ENCODE results near the gene OR10H3. TPM values are rescaled to one million over a fixed set of nuclear protein-coding genes. Genes with fewer than 3 reads are reported as not detected.

Gene OR10H3, protein sequence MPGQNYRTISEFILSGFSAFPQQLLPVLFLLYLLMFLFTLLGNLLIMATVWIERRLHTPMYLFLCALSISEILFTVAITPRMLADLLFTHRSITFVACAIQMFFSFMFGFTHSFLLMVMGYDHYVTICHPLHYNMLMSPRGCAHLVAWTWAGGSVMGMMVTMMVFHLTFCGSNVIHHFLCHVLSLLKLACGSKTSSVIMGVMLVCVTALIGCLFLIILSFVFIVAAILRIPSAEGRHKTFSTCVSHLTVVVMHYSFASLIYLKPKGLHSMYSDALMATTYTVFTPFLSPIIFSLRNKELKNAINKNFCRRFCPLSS
- not detected for polyA plus RNA-seq

DNA sequence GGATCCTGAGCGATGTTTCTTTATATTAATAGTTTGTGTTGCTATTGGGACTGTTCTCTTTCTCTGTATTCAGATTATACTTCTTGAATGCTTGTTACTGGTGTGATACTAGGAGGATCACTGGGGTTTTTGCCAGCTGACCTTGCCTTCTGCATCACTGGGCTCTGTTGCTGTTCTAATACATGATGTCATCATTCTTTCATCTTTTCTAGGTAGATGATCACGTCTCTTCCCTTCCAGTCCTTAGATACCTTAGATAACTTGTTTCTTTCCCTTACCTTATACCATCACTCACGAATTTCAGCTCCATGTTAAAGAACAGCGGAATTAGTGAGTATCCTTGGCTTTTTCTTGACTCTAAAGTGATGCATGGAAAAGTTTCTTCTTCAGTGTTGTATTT lies at the start of gene OR10H3:
Gene OR10H3, plus strand, starts transcription at position 264 of the 400 bp plus-strand sequence. CDS start 3,408 bp downstream, outside the sequence.
- no peak within 1 kb of the TSS for H3K4me3 Mint-ChIP-seq
- H3K27me3 Mint-ChIP-seq: peaks cover 15% of the 10 kb centered on the region
- H3K36me3 Mint-ChIP-seq: no peaks in the 10 kb centered on the region
- no peaks in the 10 kb centered on the region for H3K4me1 Mint-ChIP-seq
- peaks cover 6 to 19% (median 7%) of the 10 kb centered on the region in 3 donors for H3K9me3 Mint-ChIP-seq
- H3K27ac Mint-ChIP-seq: no peak within 1 kb of the TSS

DNA sequence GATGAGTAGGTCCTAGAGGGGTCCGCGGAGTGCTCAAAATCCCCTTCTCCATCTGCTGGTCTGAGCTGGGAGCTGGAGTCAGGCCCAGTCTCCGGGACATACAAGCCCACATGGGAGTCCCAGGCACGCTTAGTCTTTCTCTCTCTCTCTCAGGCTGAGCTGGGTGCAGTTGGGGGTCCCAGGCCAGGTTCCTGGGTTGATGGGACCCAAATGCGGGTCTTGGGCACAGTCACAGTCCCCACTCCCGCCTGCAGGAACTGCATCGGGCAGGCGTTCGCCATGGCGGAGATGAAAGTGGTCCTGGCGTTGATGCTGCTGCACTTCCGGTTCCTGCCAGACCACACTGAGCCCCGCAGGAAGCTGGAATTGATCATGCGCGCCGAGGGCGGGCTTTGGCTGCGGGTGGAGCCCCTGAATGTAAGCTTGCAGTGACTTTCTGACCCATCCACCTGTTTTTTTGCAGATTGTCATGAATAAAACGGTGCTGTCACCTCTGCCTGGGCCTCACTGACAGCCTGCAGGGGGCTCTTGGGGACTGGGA lies 41.1 kb upstream of the OR10H3 start:
- Mint-ChIP-seq H3K36me3 (no peaks in the 10 kb centered on the region), H3K9me3 (peaks cover 0 to 10% (median 5%) of the 10 kb centered on the region in 3 donors), H3K27ac (no peak overlapping the region), H3K4me1 (peaks cover 0 to 2% (median 0%) of the 10 kb centered on the region in 3 donors), H3K27me3 (peaks cover 3% of the 10 kb centered on the region), H3K4me3 (no peak overlapping the region)

DNA sequence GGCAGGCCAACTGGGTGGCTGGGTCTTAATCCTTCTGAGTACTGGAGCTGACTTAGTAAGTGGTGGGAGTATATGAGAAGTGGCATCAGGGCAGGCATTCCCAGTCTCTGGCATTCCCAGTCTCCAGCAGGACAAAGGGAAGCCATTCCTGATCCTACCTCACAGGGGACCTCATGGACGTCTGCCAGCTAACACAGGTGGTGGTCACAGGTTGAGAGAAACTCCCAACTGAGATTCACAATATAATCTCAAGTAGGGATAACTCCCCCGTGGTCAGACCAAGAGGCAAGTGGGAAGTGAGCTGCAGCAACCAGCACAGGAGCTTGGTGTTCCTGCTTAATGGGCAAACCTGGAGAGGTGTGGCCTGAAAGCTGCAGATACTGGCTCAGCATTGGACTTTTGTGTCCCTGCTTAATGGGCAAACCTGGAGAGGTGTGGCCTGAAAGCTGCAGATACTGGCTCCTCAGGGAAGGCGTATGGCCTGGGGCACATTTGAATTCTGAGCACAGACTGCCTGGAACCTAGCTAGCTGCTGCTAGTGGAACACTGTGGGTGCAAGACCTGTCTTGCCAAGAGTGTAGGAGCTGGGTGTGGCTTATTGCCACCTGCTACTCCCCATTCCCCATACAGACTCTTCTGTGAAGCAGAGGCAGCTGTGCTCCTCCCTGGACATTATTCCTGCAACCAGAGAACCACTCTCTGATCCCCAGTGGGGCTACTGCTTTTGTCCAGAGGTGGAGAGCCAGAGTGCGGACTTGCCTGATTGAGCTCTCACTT lies 35.8 kb upstream of the OR10H3 start:
- Mint-ChIP-seq H3K27ac (no peak overlapping the region), H3K9me3 (peaks cover 2 to 12% (median 6%) of the 10 kb centered on the region in 3 donors)

DNA sequence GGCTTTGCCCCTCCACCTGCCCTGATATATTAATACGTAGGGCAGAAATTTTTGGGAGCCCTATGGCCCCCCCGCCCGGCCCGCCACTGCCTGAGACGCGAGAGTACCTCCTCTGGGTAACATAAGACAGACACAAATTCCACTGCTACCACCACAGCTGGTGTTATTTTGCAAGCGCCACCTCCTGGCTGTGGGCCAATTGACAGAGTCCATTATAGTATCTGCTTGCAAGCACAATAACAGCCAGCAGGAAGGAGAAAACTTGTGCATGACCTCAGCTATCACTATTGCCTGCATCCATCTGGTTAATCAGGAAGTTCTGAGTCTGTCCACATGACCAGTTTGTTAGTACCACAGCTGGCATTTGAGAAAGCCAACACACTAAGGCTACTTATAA lies 35.3 kb upstream of the OR10H3 start:
- Mint-ChIP-seq H3K9me3 (peaks cover 2 to 12% (median 7%) of the 10 kb centered on the region in 3 donors), H3K4me1 (no peaks in the 10 kb centered on the region), H3K27me3 (peaks cover 4% of the 10 kb centered on the region), H3K36me3 (peaks cover 4% of the 10 kb centered on the region), H3K27ac (no peak overlapping the region), H3K4me3 (no peak overlapping the region)

More for the DNA sequence above, 35.8 kb upstream of the OR10H3 start:
- H3K4me1 Mint-ChIP-seq: no peaks in the 10 kb centered on the region
- H3K4me3 Mint-ChIP-seq: no peak overlapping the region
- peaks cover 4% of the 10 kb centered on the region for H3K36me3 Mint-ChIP-seq
- H3K27me3 Mint-ChIP-seq: peaks cover 4% of the 10 kb centered on the region

DNA sequence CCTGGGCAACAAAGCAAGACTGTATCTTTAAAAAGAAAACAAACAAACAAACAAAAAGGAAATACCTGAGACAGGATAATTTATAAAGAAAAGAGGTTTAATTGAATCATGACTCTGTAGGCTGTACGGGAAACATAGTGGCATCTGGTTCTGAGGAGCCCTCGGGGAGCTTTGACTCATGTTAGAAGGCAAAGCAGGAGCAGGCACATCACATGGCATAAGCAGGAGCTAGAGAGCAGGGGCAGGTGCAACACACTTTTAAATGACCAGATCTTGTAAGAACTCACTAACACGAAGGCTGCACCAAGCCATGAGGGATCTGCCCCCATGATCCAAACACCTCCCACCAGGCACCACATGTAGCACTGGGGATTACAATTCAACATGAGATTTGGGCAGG lies 23.1 kb upstream of the OR10H3 start:
- Mint-ChIP-seq H3K27ac (no peak overlapping the region), H3K27me3 (peaks cover 9% of the 10 kb centered on the region)

DNA sequence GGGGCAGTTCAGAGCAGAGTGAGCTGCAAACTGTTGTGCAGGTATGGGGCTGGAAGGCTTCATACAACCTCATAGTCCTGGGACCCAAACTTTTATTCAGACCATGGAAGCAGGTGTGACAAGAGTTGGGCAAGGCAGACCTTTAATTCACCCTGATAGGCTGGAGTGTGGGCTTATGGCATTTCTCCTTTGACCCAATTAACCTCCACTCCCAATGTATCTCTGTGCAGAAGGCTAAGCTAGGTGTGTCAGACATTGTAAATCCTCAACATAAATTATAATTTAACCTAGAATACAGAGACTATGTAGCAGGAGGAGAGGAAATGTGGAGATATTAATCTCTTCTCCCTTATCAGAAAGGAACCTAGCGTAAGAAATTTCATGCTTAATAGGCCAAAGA lies 22.1 kb upstream of the OR10H3 start:
- Mint-ChIP-seq H3K9me3 (peaks cover 1 to 8% (median 6%) of the 10 kb centered on the region in 3 donors), H3K27ac (no peak overlapping the region), H3K27me3 (peaks cover 5% of the 10 kb centered on the region), H3K4me1 (peaks cover 0 to 2% (median 0%) of the 10 kb centered on the region in 3 donors), H3K4me3 (no peak overlapping the region), H3K36me3 (no peaks in the 10 kb centered on the region)

More for the DNA sequence above, 23.1 kb upstream of the OR10H3 start:
- Mint-ChIP-seq H3K9me3 (peaks cover 1 to 8% (median 6%) of the 10 kb centered on the region in 3 donors), H3K4me3 (no peak overlapping the region), H3K36me3 (no peaks in the 10 kb centered on the region), H3K4me1 (peaks cover 0 to 2% (median 0%) of the 10 kb centered on the region in 3 donors)

DNA sequence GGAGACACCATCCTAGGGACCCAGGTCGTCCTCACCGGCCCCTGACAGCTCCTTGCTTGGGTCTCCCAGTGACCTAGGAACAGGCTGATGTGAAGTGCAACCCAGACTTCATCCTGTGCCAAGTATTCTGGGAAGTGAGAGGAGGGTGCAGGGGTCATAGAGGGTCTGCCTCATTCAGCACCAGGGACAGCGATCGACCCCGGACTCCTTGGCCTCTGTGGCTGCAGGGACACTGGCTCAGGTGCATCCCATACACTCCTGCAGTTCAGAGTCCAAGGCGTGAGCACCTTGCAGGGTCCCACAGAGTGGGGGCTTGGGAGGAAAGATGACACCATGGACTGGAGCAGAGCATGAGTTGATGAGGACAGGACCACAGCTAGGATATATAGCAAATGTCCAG lies 20.0 kb upstream of the OR10H3 start:
- H3K9me3 Mint-ChIP-seq: peaks cover 2 to 6% (median 3%) of the 10 kb centered on the region in 3 donors
- peaks cover 5% of the 10 kb centered on the region for H3K27me3 Mint-ChIP-seq
- H3K36me3 Mint-ChIP-seq: no peaks in the 10 kb centered on the region
- H3K27ac Mint-ChIP-seq: no peak overlapping the region
- H3K4me3 Mint-ChIP-seq: no peak overlapping the region
- H3K4me1 Mint-ChIP-seq: peaks cover 0 to 2% (median 0%) of the 10 kb centered on the region in 3 donors

DNA sequence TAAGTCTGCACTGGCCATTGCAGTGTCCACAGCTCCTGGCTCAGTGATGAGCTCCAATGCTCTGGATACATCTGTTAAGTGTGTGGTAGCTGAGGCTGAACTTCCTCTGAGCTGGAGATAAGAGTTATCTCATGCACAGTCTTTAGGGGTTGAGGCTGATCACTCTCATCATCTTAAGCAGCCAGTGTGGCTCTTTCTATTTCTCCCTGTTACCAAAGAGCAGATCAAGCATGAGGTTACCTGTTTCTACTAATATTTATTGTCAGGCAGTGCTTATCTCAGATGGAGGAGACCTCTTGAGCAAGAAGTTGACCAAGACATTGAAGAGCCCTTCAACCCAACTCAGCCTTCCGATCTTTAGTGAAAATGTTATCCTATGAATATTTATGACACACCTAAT lies 16.5 kb upstream of the OR10H3 start:
- Mint-ChIP-seq H3K4me3 (no peak overlapping the region), H3K4me1 (no peaks in the 10 kb centered on the region), H3K27ac (peak overlapping the region in 1 of 3 donors; percentile 44), H3K36me3 (no peaks in the 10 kb centered on the region), H3K9me3 (peaks cover 1 to 6% (median 5%) of the 10 kb centered on the region in 3 donors), H3K27me3 (peaks cover 17% of the 10 kb centered on the region)

DNA sequence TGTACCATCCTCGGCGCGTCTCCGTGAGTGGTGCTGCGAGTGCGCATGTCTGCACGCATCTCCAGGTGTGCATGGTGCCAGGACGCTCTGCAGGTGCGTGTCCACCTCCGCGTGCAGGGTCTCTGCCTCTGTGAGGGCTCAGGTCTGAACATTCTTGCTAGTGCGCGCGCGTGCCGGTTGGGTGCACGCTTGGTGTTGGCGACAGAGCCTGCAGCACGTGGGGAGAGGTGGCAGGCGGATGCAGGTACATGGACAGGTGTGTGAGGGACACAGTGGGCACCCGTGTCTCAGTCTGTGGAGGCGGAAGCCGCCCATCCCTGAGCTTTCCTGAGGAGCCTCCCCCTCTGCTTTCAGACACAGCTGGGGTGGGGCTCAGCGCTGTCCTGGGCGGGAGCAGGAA lies 14.8 kb upstream of the OR10H3 start:
- Mint-ChIP-seq H3K27me3 (peaks cover 21% of the 10 kb centered on the region), H3K27ac (no peak overlapping the region), H3K9me3 (peaks cover 1 to 6% (median 6%) of the 10 kb centered on the region in 3 donors)

DNA sequence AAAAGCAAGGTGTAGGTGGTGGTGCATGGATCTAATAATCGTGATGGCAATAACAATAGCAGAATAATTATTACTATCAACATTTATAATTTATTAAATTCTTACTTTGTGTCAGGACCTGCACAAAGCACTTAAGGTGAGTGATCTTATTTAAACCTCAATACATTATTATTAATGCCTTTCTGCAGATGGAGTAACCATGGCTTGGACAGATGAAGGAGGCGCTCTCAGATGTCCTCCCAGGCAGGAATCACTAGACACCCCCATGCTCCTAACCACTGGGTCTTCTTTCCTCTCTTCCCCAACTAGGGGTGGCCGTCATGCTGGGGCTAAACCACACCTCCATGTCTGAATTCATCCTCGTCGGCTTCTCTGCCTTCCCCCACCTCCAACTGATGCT lies 10.1 kb upstream of the OR10H3 start, which contains the start of gene OR10H2:
Gene OR10H2, plus strand, starts transcription at position 301 of the 400 bp plus-strand sequence. Its CDS starts 20 bp downstream, at position 321.
- peaks cover 4 to 9% (median 5%) of the 10 kb centered on the region in 3 donors for H3K9me3 Mint-ChIP-seq
- peaks cover 1% of the 10 kb centered on the region for H3K36me3 Mint-ChIP-seq
- peaks cover 38% of the 10 kb centered on the region for H3K27me3 Mint-ChIP-seq
- H3K27ac Mint-ChIP-seq: peak within 1 kb of the TSS in 1 of 3 donors; percentile 14
- no peak within 1 kb of the TSS for H3K4me3 Mint-ChIP-seq
- no peaks in the 10 kb centered on the region for H3K4me1 Mint-ChIP-seq

More for the DNA sequence above, 14.8 kb upstream of the OR10H3 start:
- Mint-ChIP-seq H3K4me1 (no peaks in the 10 kb centered on the region), H3K4me3 (no peak overlapping the region), H3K36me3 (peaks cover under 1% of the 10 kb centered on the region)

DNA sequence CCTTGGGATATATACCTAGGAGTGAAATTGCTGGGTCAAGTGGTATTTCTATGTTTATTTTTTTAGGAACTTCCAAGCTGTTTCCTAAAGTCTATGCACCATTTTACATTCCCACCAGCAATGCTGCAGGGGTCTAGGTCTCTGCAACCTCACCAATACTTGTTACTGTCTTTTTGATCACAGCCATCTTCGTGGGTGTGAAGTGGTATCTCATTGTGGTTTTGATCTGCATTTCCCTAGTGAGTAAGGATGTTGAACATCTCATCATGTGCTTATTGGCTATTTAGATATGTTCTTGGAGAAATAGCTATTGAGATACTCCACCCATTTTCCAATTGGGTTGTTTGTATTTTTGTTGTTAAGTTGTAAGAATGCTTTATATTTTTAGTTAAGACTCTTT lies 7.2 kb upstream of the OR10H3 start:
- H3K4me1 Mint-ChIP-seq: no peaks in the 10 kb centered on the region
- H3K4me3 Mint-ChIP-seq: no peak overlapping the region
- no peak overlapping the region for H3K27ac Mint-ChIP-seq
- peaks cover 4 to 6% (median 5%) of the 10 kb centered on the region in 3 donors for H3K9me3 Mint-ChIP-seq
- H3K36me3 Mint-ChIP-seq: peaks cover 1% of the 10 kb centered on the region
- peaks cover 35% of the 10 kb centered on the region for H3K27me3 Mint-ChIP-seq

DNA sequence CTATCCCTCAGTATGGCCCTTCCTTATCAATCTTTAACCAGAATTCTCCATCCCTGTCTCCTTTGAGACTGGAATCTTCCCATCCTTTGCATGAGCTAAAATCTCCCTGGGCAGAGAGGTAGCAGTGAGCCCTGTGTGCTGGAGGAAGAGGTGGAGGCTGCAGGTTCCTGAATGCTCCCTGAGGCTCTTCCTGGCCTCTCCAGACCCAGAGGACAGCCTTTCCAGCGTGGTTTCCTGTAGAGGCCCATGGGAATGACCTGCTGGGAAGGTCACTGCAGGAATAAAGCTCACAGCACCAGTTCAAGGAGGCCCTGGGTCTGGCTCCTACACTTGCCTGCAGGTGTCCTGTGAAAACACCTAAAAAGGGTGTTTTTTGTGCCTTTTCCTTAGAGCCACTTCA lies 5.4 kb upstream of the OR10H3 start:
- Mint-ChIP-seq H3K4me3 (no peak overlapping the region), H3K36me3 (peaks cover 1% of the 10 kb centered on the region), H3K4me1 (no peaks in the 10 kb centered on the region), H3K27ac (peak overlapping the region in 1 of 3 donors; percentile 73), H3K9me3 (peaks cover 4 to 6% (median 5%) of the 10 kb centered on the region in 3 donors), H3K27me3 (peaks cover 29% of the 10 kb centered on the region)

DNA sequence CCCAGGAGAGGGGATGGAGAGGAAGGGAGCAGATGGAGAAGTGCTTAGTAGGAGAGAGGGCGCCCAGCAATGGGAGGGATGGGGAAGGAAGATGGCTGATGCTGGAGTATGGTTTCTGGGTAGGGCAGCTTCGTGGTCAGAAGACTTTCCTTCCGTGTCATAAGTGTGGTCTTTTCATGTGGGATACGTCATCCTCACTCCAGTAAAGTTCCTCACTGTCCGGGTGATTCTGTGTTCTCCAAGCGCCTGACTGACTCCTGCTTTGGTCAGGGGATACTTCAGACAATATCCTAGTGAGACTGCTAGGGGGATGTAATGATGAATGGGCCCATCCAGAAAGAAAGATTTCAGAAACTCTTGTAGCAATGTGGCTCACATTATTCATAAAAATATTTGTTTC lies 3.9 kb upstream of the OR10H3 start:
- Mint-ChIP-seq H3K27ac (no peak overlapping the region), H3K4me3 (no peak overlapping the region), H3K27me3 (peaks cover 24% of the 10 kb centered on the region), H3K9me3 (peaks cover 4 to 5% (median 4%) of the 10 kb centered on the region in 3 donors), H3K36me3 (no peaks in the 10 kb centered on the region), H3K4me1 (no peaks in the 10 kb centered on the region)

DNA sequence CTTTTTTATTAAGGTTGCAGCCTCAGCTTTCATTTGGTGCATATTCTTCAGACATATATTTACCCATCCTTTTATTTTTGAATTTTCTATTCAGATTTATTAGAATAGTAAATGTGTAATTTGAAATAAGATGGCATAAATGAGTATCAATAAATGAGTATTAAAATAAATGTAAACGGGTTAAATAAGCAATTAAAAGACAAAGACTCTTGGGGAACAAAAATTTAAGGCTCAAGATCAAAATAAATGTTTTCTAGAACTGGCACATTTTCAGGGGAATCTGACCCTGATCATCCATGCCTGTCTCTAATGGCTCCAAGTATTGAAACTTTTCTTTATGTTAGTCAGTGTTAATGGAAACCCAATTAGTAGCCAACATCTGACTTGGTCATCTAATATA lies 3.0 kb downstream of the OR10H3 start:
- peaks cover 7 to 19% (median 10%) of the 10 kb centered on the region in 3 donors for H3K9me3 Mint-ChIP-seq
- H3K27ac Mint-ChIP-seq: no peak overlapping the region
- H3K4me1 Mint-ChIP-seq: no peaks in the 10 kb centered on the region
- no peaks in the 10 kb centered on the region for H3K36me3 Mint-ChIP-seq
- peaks cover 12% of the 10 kb centered on the region for H3K27me3 Mint-ChIP-seq
- no peak overlapping the region for H3K4me3 Mint-ChIP-seq

DNA sequence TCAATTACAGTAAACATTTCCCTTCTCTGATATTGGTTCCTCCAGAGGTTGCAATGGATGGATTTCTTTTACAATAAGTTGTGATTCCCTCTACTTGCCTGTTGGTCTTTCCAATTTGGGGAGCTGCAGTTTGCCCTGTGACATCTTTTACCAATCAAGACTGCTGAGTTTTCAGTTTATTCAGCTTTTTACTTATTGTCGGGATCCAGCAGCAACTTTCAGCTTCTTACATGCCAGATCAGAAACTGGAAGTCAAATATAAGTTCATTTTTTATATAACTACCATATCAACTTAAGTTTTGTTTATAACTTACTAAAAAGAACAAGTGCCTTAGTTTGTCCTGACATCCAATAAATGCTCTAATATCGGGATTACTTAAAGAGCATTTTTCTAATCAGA lies 10.5 kb downstream of the OR10H3 start:
- Mint-ChIP-seq H3K9me3 (peaks cover 0 to 1% (median 0%) of the 10 kb centered on the region in 3 donors), H3K4me1 (no peaks in the 10 kb centered on the region), H3K27me3 (peaks cover 31% of the 10 kb centered on the region), H3K36me3 (no peaks in the 10 kb centered on the region), H3K27ac (no peak overlapping the region), H3K4me3 (no peak overlapping the region)

All from IgD-negative memory B cell (primary cell).